Measurements from ENCODE around the gene MCTS1. TPM values are rescaled to one million over a fixed set of nuclear protein-coding genes. Genes with fewer than 3 reads are reported as not detected.

The MCTS1 gene
- total and polyA plus RNA-seq, 2 experiments from 2014 or later = 33.0 to 58.2 TPM

DNA sequence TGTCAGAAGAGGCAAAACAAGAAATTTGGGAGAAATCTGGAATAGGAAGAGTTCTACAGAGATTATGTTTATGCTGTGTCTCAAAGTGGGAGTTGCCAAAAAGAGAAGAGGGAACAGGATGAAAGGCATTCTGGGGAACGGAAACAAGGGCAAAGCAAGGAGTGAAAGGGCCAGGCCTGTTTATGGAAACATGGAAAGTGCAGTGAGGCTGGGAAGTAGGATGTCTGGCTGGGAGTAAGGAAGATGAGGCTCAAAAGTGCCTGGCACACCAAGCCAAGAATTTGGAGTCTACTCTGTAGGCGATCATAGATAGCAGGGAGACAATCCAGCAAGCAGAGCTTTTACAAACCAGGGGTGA is 41.4 kb upstream of the MCTS1 start:
- peak overlapping the region; percentile 78; the same call in 1 of the 2 replicates for H3K4me2 ChIP-seq
- no peaks in the 10 kb centered on the region for H3K9me3 Mint-ChIP-seq
- H3F3A ChIP-seq (replicated peaks; ENCODE audit: low read depth) = no peaks in the 10 kb centered on the region
- H3K4me1 ChIP-seq (ENCODE audit: insufficient read depth) = peaks cover 6% of the 10 kb centered on the region
- peak overlapping the region; percentile 2; the same call in 1 of the 2 replicates for H3K27ac Mint-ChIP-seq
- H3K27me3 ChIP-seq (ENCODE audit: insufficient read depth) = no peaks in the 10 kb centered on the region
- no peak overlapping the region for H2AFZ ChIP-seq
- H3K36me3 ChIP-seq (ENCODE audit: insufficient read depth) = no peaks in the 10 kb centered on the region
- no peaks in the 10 kb centered on the region for H3K9me2 ChIP-seq (ENCODE audit: insufficient read depth)
- H3K36me3 Mint-ChIP-seq (ENCODE audit: low read depth) = peaks cover 4% of the 10 kb centered on the region; the same call in 2 of the 3 replicates
- 0 out of 2 replicates have a peak overlapping the region, but pooled peaks have one; percentile 78 for H3K27ac ChIP-seq (ENCODE audit: low read depth)
- H3K4me3 Mint-ChIP-seq = 0 out of 3 replicates have a peak overlapping the region, but pooled peaks have one; percentile 92
- DNase-seq (ENCODE audit: low spot score) (no peak), ATAC-seq (no peak)
- no peaks in the 10 kb centered on the region for H4K20me1 ChIP-seq (replicated peaks; ENCODE audit: insufficient read depth)
- H3K27me3 Mint-ChIP-seq (ENCODE audit: insufficient read depth, low read depth, poor library complexity) = peaks cover 3% of the 10 kb centered on the region
- no peak overlapping the region for H3K4me3 ChIP-seq
- TF ChIP-seq EZH2 (IDR thresholded peaks at IDR 0.05; ENCODE audit: low read depth, unreplicated experiment) (no peak), JUNB (IDR thresholded peaks at IDR 0.05; ENCODE audit: unreplicated experiment) (no peak), CREB1 (CRISPR knock-in tag; IDR thresholded peaks at IDR 0.05; ENCODE audit: low read depth) (no peak), NANOG (IDR thresholded peaks at IDR 0.05; ENCODE audit: borderline replicate concordance) (no peak), POLR2AphosphoS5 (IDR thresholded peaks at IDR 0.05; ENCODE audit: low read depth) (no peak), ZNF462 (CRISPR knock-in tag; IDR thresholded peaks at IDR 0.05) (no peak), CTCF (conservative IDR thresholded peaks at IDR 0.05; ENCODE audit: low read depth in 2 of 2) (no peak), STAT1 (IDR thresholded peaks at IDR 0.05; ENCODE audit: unreplicated experiment) (no peak), ETS1 (IDR thresholded peaks at IDR 0.05) (no peak), ZNF331 (CRISPR knock-in tag; IDR thresholded peaks at IDR 0.05; ENCODE audit: low read depth) (no peak), ZNF114 (CRISPR knock-in tag; IDR thresholded peaks at IDR 0.05) (no peak), REST (IDR thresholded peaks at IDR 0.05; ENCODE audit: unreplicated experiment) (no peak), EZH2phosphoT487 (IDR thresholded peaks at IDR 0.05; ENCODE audit: unreplicated experiment) (no peak)
- H3K79me2 ChIP-seq (replicated peaks; ENCODE audit: insufficient read depth) = peaks cover 22% of the 10 kb centered on the region
- peaks cover 5% of the 10 kb centered on the region for H3K4me1 Mint-ChIP-seq
